ENCODE results near the gene TRIM69.

TRIM69 gene

GRCh38 chr15:44811337-44811736, 75.0 kb downstream of the TRIM69 start:
- DNase-seq = peak; percentile 98

DNA sequence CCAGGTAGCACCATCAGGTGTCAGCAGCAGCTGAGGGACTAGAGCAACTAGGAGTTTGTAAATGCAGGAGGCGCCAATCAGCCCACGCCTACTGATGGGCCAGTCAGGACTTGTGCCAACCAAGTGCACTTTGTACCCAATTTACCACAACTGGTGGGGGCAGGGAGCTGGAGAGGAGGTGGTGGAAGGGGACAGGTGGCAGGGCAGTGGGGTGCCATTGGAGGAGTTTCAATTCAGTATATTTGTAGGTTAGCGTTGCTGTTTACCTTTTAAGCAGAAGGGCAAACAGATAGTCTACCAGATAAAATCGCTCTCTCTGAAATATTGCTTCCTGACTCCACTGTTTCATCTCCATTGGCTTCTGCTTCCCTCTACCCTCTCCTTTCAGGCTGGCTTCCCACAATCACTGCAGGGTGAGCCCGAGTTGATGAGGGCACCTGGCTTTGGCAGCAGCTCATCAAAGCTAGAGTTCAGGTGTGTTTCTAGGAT, 75.7 kb downstream of the TRIM69 start:
- DNase-seq = peak; percentile 100

DNA sequence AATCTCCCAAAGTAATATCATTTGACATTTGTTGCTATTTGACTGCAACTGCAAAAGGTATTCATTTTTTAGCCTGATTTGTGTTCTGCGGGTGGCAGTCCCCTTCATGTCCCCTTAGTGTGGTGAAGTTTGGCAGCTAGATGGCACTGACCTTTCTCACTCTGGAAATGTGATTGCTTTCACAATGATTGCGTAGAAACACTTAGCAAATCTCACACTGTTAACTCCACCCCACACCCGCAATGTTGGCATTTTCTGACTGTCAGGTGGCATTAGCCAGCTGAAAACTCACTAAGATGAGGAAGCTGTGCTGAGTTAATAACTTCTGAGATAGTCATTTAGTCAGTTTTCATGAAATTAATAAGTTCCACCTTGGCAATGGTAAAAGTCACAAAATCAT, 76.9 kb downstream of the TRIM69 start:
- DNase-seq = peak; percentile 82
